GM18867 (cell line): ENCODE data around the gene TAS1R2.

Experiments
- ATAC-seq: cut with Tn5 transposase; IDR thresholded peaks from one replicate; pipeline ENCODE4 v1.9.1; 2021; ENCODE audit warnings: mild to moderate bottlenecking, moderate library complexity; ENCODE audit not compliant: unreplicated experiment

TAS1R2 gene

DNA sequence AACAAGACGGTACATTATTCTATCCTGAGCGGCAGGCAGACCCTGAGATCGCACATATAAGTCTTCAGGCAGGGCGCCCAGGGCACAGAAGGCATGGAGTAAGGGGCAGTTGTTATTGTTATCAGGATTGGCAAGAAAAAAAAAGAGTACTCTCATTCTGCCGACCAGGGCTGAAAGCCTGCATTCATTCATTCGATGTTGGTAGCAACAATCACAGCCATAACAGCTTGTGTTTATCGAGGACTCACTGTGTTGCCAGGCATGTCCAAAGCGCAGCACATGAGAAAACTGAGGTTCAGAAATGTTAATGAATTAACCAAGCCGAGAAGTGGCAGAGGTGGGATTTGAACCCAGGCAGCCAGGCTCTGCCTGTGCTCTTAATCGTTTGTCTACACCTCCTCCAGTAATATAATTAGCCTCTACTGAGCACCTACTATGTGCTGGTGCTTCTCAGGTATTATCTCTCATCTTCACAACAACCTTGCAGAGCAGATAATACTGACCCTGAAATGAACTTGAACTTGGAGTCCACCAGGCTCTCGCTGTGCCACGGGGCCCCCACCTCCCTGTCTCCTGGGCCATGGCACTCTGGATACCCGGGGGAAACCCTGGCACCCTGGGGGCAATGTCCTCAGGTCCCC is 56.2 kb downstream of the TAS1R2 start:
- ATAC-seq: no peak

DNA sequence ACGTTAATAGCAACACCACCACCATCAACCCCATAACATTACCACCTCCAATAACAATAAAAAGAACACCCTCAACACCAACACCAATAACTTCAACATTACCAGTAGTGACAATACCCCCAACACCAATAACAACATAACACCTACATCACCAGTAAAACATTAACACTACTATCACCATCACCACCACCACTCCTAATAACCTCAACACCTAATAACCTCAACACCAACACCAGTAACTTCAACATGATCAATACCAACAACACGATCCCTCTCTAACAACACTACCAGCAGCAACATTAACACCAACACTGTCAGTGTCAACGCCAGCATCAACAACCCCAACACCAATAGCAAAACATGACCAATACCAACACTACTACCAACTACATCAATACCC is 57.2 kb downstream of the TAS1R2 start:
- no peak for ATAC-seq

GRCh38 chr1:18800258-18800657 is 59.2 kb downstream of the TAS1R2 start:
- ATAC-seq: no peak

DNA sequence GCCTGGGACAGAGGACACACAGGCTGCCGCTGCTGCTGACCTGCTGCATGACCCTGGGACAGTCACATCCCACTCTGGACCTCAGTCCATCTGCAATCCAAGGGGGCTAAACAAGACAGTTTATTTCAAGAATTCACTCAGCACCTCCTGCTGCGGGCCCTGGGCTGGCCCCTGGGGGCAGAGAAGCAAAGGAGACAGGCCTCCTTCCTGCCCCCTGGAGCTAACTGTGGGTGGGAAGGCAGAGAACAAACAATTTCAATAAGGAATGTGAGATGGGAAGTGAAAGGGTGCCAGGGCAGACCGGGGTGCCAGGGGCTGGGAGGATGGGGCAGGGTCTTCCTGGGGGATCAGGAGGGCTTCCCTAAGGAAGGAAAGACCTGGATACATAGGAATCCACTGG is 60.0 kb downstream of the TAS1R2 start:
- ATAC-seq: no peak

DNA sequence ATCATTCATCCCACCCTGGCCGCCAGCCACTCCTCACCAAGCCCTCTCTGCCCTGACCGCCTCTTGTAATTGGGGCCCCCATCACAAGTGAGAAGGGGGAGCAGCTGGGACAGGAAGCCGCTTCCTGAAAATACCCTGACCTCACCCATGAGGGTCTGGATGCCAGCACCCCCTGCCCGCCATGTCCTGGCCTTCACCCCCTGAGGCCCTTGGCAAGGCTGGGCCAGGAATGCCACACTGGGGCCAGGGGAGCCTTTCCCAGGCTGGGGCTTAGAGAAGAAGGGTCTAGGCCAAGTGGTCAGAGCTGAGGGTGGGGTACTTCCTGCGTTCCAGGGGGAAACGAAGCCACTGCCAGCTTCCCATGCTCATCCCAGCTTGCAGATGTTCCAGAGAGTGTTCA is 60.5 kb downstream of the TAS1R2 start:
- ATAC-seq: no peak

GRCh38 chr1:18798533-18798932 is 60.9 kb downstream of the TAS1R2 start:
- no peak for ATAC-seq

DNA sequence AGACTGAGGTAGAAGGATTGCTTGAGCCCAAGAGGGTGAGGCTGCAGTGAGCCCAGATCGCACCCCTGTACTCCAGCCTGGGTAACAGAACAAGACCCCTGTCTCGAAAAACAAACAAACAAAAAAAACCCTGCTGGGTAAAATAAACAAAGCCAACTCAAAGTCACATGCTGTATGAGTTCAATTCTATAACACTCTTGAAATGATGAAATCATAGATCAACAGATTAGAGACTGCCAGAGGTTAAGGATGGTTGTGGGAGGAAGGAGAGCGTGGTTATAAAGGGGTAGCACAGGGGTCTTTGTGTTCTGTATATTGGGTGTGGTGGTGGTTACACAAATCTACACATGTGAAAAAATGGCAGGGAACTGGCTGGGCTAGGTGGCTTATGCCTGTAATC is 62.5 kb downstream of the TAS1R2 start:
- ATAC-seq: no peak

DNA sequence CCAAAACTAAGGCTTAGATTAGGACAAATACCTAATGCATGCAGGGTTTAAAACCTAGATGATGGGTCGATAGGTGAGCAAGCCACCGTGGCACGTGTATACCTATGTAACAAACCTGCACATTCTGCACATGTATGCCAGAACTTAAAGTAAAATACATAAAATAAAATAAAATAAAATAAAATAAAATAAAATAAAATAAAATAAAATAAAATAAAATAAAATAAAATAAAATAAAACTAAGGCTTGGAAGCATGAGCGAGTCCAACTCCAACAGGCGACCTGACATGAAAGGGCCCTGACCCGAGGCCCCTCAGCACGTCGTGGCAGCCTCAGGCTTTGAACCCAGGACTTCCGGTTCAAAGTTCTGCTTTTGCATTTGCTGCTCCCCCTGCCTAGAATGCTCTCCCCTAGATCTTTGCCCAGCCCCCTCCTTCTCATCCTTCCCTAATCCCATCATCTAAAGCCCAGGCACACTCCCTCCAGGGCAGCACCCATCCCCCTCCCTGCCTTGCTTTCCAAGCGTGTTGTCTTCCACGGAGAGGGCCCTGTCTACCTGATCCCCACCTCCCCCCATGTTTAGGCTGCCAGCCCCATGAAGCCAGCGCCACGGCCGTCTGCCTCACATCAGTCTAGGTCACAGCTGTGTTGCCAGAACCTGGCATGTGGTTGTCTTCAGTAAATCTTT is 64.3 kb downstream of the TAS1R2 start:
- no peak for ATAC-seq

GRCh38 chr1:18794561-18794960 is 64.9 kb downstream of the TAS1R2 start:
- no peak for ATAC-seq

DNA sequence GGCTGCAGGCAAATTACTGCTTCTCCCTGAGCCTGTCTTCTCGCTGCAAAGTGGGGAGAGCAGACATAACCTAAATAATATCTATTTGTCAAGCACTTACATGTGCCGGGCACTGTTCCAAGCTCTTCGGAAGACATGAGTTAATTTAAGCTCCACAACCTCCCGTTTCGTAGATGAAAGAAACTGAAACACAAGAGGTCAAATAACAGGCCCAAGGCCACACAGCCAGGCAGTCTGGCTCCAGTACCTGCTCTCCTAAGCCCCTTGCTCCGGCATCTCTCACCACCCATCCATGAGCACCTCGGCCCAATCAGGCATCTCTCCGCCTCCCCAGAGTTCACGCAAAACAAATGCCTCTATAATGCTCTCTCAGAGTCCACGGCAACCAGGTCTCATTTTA is 65.4 kb downstream of the TAS1R2 start:
- ATAC-seq: no peak

DNA sequence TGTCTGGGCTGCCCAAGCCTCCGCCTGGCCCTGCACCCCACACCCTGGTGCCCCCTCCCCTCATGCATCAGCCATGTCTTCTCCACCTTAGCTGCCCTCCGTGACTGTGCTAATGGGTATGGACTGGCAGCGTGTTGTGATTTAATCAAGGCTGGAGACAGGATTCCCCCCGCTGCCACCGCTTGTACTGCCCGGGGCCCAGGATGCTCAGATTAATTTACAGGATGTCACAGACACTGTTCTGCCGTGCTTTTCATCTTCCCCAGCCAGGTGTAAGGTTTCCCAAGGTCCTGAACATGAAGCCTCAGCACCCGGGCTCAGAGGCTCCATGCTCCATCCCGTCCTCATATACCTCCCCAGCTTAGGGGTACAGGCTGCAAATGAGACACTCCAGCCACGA is 66.3 kb downstream of the TAS1R2 start:
- ATAC-seq: no peak

GRCh38 chr1:18792747-18793146 is 66.7 kb downstream of the TAS1R2 start:
- ATAC-seq: no peak
